K562 treated with DMSO at 1 percent for 4 hours (cell line): ENCODE results near the gene RCAN2. TPM values are rescaled to one million over a fixed set of nuclear protein-coding genes. Genes with fewer than 3 reads are reported as not detected.

Source experiments
- total RNA-seq: library from RNA; unstranded; fragments of 300-600 nt; gene quantifications from 2 replicates; pipeline ENCODE4 v1.2.3, GENCODE V29; 2022; ENCODE audit not compliant: insufficient read depth

The RCAN2 gene
- not detected in 2 replicates for total RNA-seq

GRCh38 chr6:46491201-46491627 lies at the start of gene RCAN2:
Gene RCAN2 (minus strand): TSS chr6:46491449.

Other genes starting within 250 kb of the RCAN2 start
- gene CYP39A1, start 161.4 kb upstream of the RCAN2 start, total RNA-seq: not detected in 2 replicates
- not detected in 2 replicates for gene SLC25A27, start 161.5 kb upstream of the RCAN2 start, total RNA-seq
- gene TDRD6, start 196.4 kb upstream of the RCAN2 start, total RNA-seq: 0.15 and 0.33 TPM in 2 replicates
- not detected in 2 replicates for gene PLA2G7, start 243.9 kb upstream of the RCAN2 start, total RNA-seq